GM19238 (cell line): ENCODE measurements around the gene PODN.

Experiments used
- DNase-seq: peaks from one replicate; pipeline ENCODE4 v3.0.0; 2011; ENCODE audit warnings: low spot score; ENCODE audit not compliant: insufficient read length

Gene PODN

GRCh38 chr1:53061859-53062707, at the start of gene PODN:
Gene PODN, plus strand, starts transcription at chr1:53062213. Its CDS starts 7,643 bp downstream, at chr1:53069856.
- no peak for DNase-seq

GRCh38 chr1:53014791-53015507, 47.1 kb upstream of the PODN start:
- DNase-seq, result peak; percentile 67

- no peak for DNase-seq
Measured at GRCh38 chr1:53015508-53015860, 46.5 kb upstream of the PODN start.

- DNase-seq, result no peak
Measured at GRCh38 chr1:53016705-53017104, 45.3 kb upstream of the PODN start.

GRCh38 chr1:53020588-53020987, 41.4 kb upstream of the PODN start:
- no peak for DNase-seq

- no peak for DNase-seq
Measured at GRCh38 chr1:53022179-53022578, 39.8 kb upstream of the PODN start.

GRCh38 chr1:53023546-53023945, 38.5 kb upstream of the PODN start:
- DNase-seq, result no peak

GRCh38 chr1:53024117-53024516, 37.9 kb upstream of the PODN start:
- DNase-seq, result no peak

- no peak for DNase-seq
Measured at GRCh38 chr1:53025034-53025768, 36.8 kb upstream of the PODN start.

- DNase-seq, result no peak
Measured at GRCh38 chr1:53025769-53026112, 36.3 kb upstream of the PODN start.

GRCh38 chr1:53026254-53026653, 35.8 kb upstream of the PODN start:
- DNase-seq, result no peak

- no peak for DNase-seq
Measured at GRCh38 chr1:53031732-53032131, 30.3 kb upstream of the PODN start.

- DNase-seq, result no peak
Measured at GRCh38 chr1:53037159-53037558, 24.9 kb upstream of the PODN start.

GRCh38 chr1:53038566-53038965, 23.4 kb upstream of the PODN start:
- no peak for DNase-seq

- DNase-seq, result no peak
Measured at GRCh38 chr1:53043271-53043670, 18.7 kb upstream of the PODN start.

- no peak for DNase-seq
Measured at GRCh38 chr1:53044926-53045325, 17.1 kb upstream of the PODN start.

- no peak for DNase-seq
Measured at GRCh38 chr1:53046930-53047329, 15.1 kb upstream of the PODN start.

GRCh38 chr1:53047737-53048736, 14.0 kb upstream of the PODN start:
- no peak for DNase-seq

GRCh38 chr1:53048960-53049573, 12.9 kb upstream of the PODN start:
- DNase-seq, result no peak

GRCh38 chr1:53049574-53049967, 12.4 kb upstream of the PODN start:
- DNase-seq, result no peak

GRCh38 chr1:53050310-53050709, 11.7 kb upstream of the PODN start:
- DNase-seq, result no peak
